Astrocyte of the spinal cord (primary cell): ENCODE measurements around the gene DDX52.

ENCODE experiments used
- DNase-seq: peaks from one replicate; pipeline ENCODE4 v3.0.0; 2011; ENCODE audit warnings: low read depth, low spot score
- H3K4me3 ChIP-seq: 2 replicates; pipeline ENCODE4 v1.5.1; 2011; ENCODE audit warnings: low read depth, mild to moderate bottlenecking, low read length, moderate library complexity
- CTCF ChIP-seq: IDR thresholded peaks from 2 replicates; pipeline ENCODE4 v1.5.1; 2012; ENCODE audit warnings: low read depth, mild to moderate bottlenecking, low read length, inconsistent platforms
- in situ Hi-C: cut with HindIII; loops from 2 replicates; pipeline ENCODE4 v1.10.0; 2017; ENCODE audit warnings: low sequenced_read_pairs

DDX52 gene

DNA sequence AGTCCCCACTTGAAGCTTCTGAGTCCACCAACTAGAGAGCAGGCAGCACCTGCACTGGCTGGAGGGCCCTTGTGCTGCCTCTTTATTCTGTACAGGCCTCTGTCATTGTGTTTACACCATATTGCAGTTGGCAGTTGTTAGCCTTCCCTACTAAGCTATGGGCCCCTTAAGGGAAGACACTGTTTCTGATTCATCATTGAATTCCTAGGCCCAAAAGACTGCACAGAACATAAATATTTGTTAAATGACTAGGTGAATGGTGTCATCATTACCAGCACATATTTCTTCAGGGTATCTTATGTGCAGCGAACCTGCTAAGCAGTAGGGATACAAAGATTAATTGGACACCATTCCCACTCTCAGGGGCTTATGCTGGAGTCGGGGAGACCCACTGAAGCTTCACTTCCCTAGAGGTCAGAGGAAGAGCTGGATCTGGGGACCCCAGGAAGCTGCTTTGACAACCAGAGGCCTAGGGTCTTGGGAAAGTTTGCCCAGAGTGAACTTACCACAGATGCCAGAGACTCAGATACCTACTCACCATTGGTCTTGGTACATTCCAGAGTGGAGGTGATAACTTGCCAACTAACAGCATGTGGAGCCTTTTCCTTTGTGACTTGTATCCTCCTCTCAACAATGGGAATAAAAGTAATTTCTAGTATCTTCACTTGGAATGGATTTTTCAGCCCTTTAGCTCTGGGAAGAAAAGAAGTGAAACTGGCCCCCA, 28.7 kb upstream of the DDX52 start:
- peak; percentile 80 for DNase-seq
- in situ Hi-C loops = no loop called here
- no peak for TF ChIP-seq CTCF
- no peak overlapping the region for H3K4me3 ChIP-seq

- no peak for DNase-seq
- in situ Hi-C loops = no loop called here
- H3K4me3 ChIP-seq = no peak overlapping the region
- TF ChIP-seq CTCF = no peak
Observed at GRCh38 chr17:37671028-37671823, 28.0 kb upstream of the DDX52 start.

DNA sequence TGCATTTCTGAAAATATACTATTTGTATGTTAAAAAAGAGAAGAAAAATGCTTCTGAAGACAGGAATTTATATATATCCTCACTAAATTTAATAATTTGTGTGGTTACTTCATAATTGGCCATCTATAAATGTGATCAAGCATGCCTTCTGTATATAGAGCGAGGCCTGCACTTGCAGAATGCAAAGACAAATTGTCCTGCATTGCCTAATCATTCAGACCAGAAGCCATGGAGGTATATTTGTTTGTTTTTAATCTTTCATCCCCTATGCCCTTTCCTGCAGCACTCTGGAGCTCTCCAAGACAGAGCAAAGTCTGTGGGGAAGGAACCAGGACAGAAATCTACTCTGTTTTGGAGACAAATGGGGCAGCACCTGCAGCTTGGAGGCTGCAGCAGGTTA, 23.8 kb upstream of the DDX52 start:
- no peak for DNase-seq
- TF ChIP-seq CTCF = no peak
- no peak overlapping the region for H3K4me3 ChIP-seq
- in situ Hi-C loops = no loop called here

DNA sequence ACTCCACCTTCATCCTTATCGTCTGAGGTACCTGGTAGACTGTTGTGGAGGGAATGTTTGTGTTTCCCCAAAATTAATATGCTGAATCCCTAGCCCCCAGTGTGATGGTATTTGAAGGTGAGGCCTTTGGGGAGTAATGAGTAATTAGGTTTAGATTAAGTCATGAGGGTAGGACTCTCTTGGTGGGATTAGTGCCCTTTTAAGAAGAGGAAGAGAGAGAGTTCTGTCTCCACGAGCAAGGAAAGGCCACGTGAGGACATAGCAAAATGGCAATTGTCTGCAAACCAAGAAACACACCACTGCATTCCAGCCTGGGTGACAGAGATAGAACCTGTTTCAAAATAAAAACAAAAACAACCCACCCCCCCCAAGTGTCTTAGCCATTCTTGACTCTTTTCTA, 21.0 kb upstream of the DDX52 start:
- no peak for DNase-seq
- in situ Hi-C loops = no loop called here
- no peak overlapping the region for H3K4me3 ChIP-seq
- no peak for TF ChIP-seq CTCF

GRCh38 chr17:37662353-37662752, 19.1 kb upstream of the DDX52 start:
- DNase-seq = no peak
- no peak for TF ChIP-seq CTCF
- no peak overlapping the region for H3K4me3 ChIP-seq
- in situ Hi-C loops = no loop called here

GRCh38 chr17:37661400-37662014, 18.3 kb upstream of the DDX52 start:
- no peak for DNase-seq
- peak; percentile 8 for TF ChIP-seq CTCF
- H3K4me3 ChIP-seq = no peak overlapping the region
- in situ Hi-C loops = no loop called here
